NOMO-1 treated with DMSO at 0.1 percent for 48 hours (cell line): ENCODE results near the gene ORC1.
"Not testable (repeated sequence)": the region's sequence is repeated elsewhere in the genome, so short reads cannot be mapped to it uniquely, and the experiment has no call there.

Experiments
- DNase-seq: peaks from one replicate; lab custom pipeline; 2025; ENCODE audit not compliant: unreplicated experiment; lab: John Stamatoyannopoulos, UW

The ORC1 gene

GRCh38 chr1:52393174-52393573, 11.0 kb downstream of the ORC1 start:
- DNase-seq = no peak

- no peak for DNase-seq
These were observed 17.8 kb downstream of the ORC1 start for GRCh38 chr1:52386458-52386857.

GRCh38 chr1:52385376-52385775, 18.8 kb downstream of the ORC1 start:
- no peak for DNase-seq

- DNase-seq = not testable (repeated sequence)
These were observed 34.4 kb downstream of the ORC1 start for GRCh38 chr1:52369851-52370250.

- no peak for DNase-seq
These were observed 35.6 kb downstream of the ORC1 start for GRCh38 chr1:52368383-52369172.

- DNase-seq = no peak
These were observed 37.0 kb downstream of the ORC1 start for GRCh38 chr1:52367272-52367671.

GRCh38 chr1:52366517-52366827, 37.8 kb downstream of the ORC1 start:
- no peak for DNase-seq

GRCh38 chr1:52365746-52366516, 38.3 kb downstream of the ORC1 start, which contains the start of gene CC2D1B:
TSS of gene CC2D1B (minus strand) at chr1:52366205. CDS start at chr1:52364620, 1,585 bp downstream.
- DNase-seq = peak; percentile 98

GRCh38 chr1:52365071-52365745, 39.0 kb downstream of the ORC1 start:
- peak; percentile 7 for DNase-seq

- no peak for DNase-seq
These were observed 39.9 kb downstream of the ORC1 start for GRCh38 chr1:52364235-52364839.

GRCh38 chr1:52360595-52360968, 43.6 kb downstream of the ORC1 start:
- no peak for DNase-seq

GRCh38 chr1:52359676-52360594, 44.3 kb downstream of the ORC1 start:
- no peak for DNase-seq

GRCh38 chr1:52358851-52359497, 45.2 kb downstream of the ORC1 start:
- no peak for DNase-seq

GRCh38 chr1:52357397-52357796, 46.8 kb downstream of the ORC1 start:
- no peak for DNase-seq

GRCh38 chr1:52356818-52357355, 47.3 kb downstream of the ORC1 start:
- no peak for DNase-seq

- no peak for DNase-seq
These were observed 48.2 kb downstream of the ORC1 start for GRCh38 chr1:52355847-52356505.

GRCh38 chr1:52355436-52355835, 48.8 kb downstream of the ORC1 start:
- DNase-seq = no peak

- DNase-seq = no peak
These were observed 51.5 kb downstream of the ORC1 start for GRCh38 chr1:52352690-52353089.

GRCh38 chr1:52348704-52349300, 55.4 kb downstream of the ORC1 start:
- DNase-seq = no peak
